Right atrium auricular region (tissue), 2 donors: Measurements from ENCODE around the gene KLF17. TPM values are rescaled to one million over a fixed set of nuclear protein-coding genes. Genes with fewer than 3 reads are reported as not detected.

ENCODE experiments used
- DNase-seq: peaks from one replicate; pipeline ENCODE4 v3.0.0-alpha.2; 2019; ENCODE audit warnings: low spot score
- H3K27ac ChIP-seq, 2 donors: fragments of 200-600 bp; sonication (generic); 1 replicate in 1 of 2; 2 replicates in 1 of 2; pipeline ENCODE4 v1.5.1; 2016 to 2019
- H3K27me3 ChIP-seq, 2 donors: fragments of 200-600 bp; sonication (generic); one replicate each; pipeline versions ENCODE4 v1.5.1 to v1.6.0; 2017 to 2019
- H3K36me3 ChIP-seq: fragments of 200-600 bp; sonication (generic); one replicate; pipeline ENCODE4 v1.5.1; 2016
- H3K4me1 ChIP-seq, 2 donors: fragments of 200-600 bp; sonication (generic); one replicate each; pipeline versions ENCODE4 v1.5.1 to v1.6.0; 2017 to 2019
- H3K4me3 ChIP-seq, 2 donors: fragments of 200-600 bp; sonication (generic); 1 replicate in 1 of 2; 2 replicates in 1 of 2; pipeline ENCODE4 v1.5.1; 2017 to 2019; ENCODE audit warnings: mild to moderate bottlenecking in 1 of 2, moderate library complexity in 1 of 2
- H3K9me3 ChIP-seq, 2 donors: fragments of 200-600 bp; sonication (generic); one replicate each; pipeline ENCODE4 v1.5.1; 2019
- CTCF ChIP-seq, 2 donors: fragments of 200-600 bp; sonication (generic); IDR thresholded peaks; one replicate each; pipeline ENCODE4 v1.5.1; 2019; ENCODE audit warnings: antibody characterized with exemption in 2 of 2
- total RNA-seq, 2 donors: library from RNA; depleted of rRNA; stranded (reverse); fragments of >200 nt; gene quantifications; one replicate each; pipeline ENCODE4 v1.1.0, GENCODE V29; 2016

KLF17 gene
- total RNA-seq, 2 donors from 2014 or later, result not detected

DNA sequence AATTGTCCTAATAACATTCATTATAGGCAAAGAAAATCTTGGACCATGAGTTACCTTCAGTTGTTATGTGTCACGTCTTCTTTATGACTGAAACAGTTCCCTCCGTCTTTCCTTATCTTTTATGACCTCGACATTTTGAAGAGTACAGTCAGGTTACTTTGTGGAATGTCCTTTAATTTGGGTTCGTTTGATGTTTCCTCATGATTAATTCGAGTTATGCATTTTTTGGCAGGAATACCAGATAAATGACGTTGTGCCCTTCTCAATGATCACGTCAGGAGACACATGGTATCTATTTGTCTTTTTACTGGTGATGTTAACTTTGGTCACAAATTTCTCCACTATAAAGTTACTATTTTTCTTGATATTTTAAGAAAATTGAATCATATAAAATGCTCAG lies 17.3 kb upstream of the KLF17 start:
- H3K27ac ChIP-seq, result no peak overlapping the region
- no peak for TF ChIP-seq CTCF (IDR thresholded peaks at IDR 0.05)

DNA sequence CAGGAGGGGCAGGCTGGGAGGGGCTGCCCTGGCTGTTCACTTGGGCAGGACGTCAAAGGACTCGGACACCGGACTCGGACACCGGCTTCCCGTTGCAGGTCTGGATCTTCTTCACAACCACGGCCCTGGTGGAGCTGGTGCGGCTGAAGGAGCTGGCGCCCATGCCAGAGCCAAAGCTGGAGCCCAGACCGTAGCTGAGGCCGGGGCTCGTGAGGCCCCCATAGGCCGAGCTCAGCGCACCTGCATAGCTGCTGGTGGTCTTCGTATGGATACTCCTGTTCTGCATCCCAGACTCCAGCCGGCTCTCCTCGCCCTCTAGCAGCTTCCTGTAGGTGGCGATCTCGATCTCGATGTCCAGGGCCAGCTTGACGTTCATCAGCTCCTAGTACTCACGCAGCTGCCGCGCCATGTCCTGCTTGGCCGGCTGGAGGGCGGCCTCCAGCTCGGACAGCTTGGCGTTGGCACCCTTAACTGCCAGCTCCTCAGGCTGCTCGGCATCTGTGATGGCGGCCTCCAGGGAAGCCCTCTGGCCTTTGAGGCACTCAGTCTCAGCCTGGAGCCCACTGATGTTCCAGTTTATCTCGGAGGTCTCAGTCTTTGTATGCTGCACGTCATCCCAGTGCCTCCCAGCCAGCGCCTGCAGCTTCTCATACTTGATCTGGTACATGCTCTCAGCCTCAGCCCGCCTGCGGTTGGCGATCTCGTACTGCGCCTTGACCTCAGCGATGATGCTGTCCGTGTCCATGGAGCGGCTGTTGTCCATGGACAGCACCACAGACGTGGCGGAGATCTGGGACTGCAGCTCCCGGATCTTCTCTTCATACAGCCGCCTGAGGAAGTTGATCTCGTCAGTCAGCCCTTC lies 15.1 kb upstream of the KLF17 start:
- no peak for DNase-seq
- H3K9me3 ChIP-seq, result no peaks in the 10 kb centered on the region
- no peak overlapping the region for H3K4me3 ChIP-seq
- no peak overlapping the region for H3K27ac ChIP-seq
- no peaks in the 10 kb centered on the region for H3K27me3 ChIP-seq
- peak in 1 of 2 donors; percentile 20 for TF ChIP-seq CTCF (IDR thresholded peaks at IDR 0.05)
- no peaks in the 10 kb centered on the region for H3K36me3 ChIP-seq
- no peaks in the 10 kb centered on the region for H3K4me1 ChIP-seq

More for the DNA sequence above, 17.3 kb upstream of the KLF17 start:
- no peaks in the 10 kb centered on the region for H3K4me1 ChIP-seq
- H3K36me3 ChIP-seq, result no peaks in the 10 kb centered on the region
- no peaks in the 10 kb centered on the region for H3K9me3 ChIP-seq
- no peak for DNase-seq
- H3K4me3 ChIP-seq, result no peak overlapping the region
- H3K27me3 ChIP-seq, result no peaks in the 10 kb centered on the region

GRCh38 chr1:44105810-44106209 lies 12.8 kb upstream of the KLF17 start:
- Histone ChIP-seq H3K27ac (no peak overlapping the region), H3K9me3 (no peaks in the 10 kb centered on the region), H3K27me3 (no peaks in the 10 kb centered on the region), H3K4me3 (no peak overlapping the region), H3K36me3 (no peaks in the 10 kb centered on the region), H3K4me1 (no peaks in the 10 kb centered on the region)
- DNase-seq, result no peak
- TF ChIP-seq CTCF (IDR thresholded peaks at IDR 0.05), result no peak

DNA sequence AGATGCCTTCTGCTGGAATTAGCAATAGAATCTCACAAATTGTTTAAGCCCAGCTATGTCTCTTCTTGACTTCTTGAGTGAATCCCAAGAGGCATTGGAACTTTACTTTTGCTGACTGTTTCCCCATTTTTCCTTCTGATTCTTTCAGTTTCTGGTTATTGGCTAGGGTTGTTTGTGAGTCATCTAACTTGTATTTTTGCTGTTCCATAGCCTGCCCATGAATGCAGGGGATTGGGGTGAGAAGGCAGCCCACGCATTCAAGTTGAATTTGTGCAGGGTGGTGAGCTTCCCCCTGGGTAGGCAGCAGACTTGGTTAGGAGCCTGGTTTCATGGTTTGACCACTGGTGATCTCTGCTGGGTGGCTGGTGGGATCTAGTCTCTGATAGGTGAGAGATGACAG lies 10.4 kb upstream of the KLF17 start:
- no peaks in the 10 kb centered on the region for H3K36me3 ChIP-seq
- no peak overlapping the region for H3K27ac ChIP-seq
- no peaks in the 10 kb centered on the region for H3K27me3 ChIP-seq
- H3K4me3 ChIP-seq, result no peak overlapping the region
- TF ChIP-seq CTCF (IDR thresholded peaks at IDR 0.05), result no peak
- H3K4me1 ChIP-seq, result no peaks in the 10 kb centered on the region
- no peaks in the 10 kb centered on the region for H3K9me3 ChIP-seq
- no peak for DNase-seq

GRCh38 chr1:44108971-44109370 lies 9.7 kb upstream of the KLF17 start:
- Histone ChIP-seq H3K36me3 (no peaks in the 10 kb centered on the region), H3K4me3 (no peak overlapping the region), H3K9me3 (no peaks in the 10 kb centered on the region), H3K27ac (no peak overlapping the region), H3K4me1 (no peaks in the 10 kb centered on the region), H3K27me3 (no peaks in the 10 kb centered on the region)
- TF ChIP-seq CTCF (IDR thresholded peaks at IDR 0.05), result no peak
- DNase-seq, result no peak

DNA sequence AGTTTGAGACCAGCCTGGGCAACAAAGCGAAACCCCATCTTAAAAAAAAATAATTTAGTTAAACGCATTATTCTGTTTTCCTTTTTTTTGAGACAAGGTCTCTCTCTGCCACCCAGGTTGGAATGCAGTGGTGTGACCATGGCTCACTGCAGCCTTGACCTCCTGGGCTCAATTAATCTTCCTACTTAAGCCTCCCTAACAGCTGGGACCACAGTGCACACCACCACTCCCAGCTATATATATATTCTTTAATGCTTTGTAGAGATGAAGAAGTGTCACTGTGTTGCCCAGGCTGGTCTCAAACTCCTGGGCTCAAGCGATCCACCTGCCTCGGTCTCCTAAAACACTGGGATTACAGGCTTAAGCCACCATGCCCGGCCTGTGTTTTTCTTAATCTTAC lies 7.7 kb upstream of the KLF17 start:
- Histone ChIP-seq H3K4me1 (no peaks in the 10 kb centered on the region), H3K27me3 (no peaks in the 10 kb centered on the region), H3K27ac (no peak overlapping the region), H3K36me3 (no peaks in the 10 kb centered on the region), H3K4me3 (no peak overlapping the region), H3K9me3 (no peaks in the 10 kb centered on the region)
- TF ChIP-seq CTCF (IDR thresholded peaks at IDR 0.05), result no peak
- DNase-seq, result no peak
